Amygdala (tissue), 56 donors: ENCODE data around the gene HDAC7.

Source experiments
- DNase-seq, 56 donors: peaks; one replicate each; lab custom pipeline; 2025; lab: John Stamatoyannopoulos, UW

Gene HDAC7

GRCh38 chr12:47799357-47799955 lies 20.2 kb downstream of the HDAC7 start:
- peak in 40 of 56 donors; percentile 32 to 83 (median 64) for DNase-seq

DNA sequence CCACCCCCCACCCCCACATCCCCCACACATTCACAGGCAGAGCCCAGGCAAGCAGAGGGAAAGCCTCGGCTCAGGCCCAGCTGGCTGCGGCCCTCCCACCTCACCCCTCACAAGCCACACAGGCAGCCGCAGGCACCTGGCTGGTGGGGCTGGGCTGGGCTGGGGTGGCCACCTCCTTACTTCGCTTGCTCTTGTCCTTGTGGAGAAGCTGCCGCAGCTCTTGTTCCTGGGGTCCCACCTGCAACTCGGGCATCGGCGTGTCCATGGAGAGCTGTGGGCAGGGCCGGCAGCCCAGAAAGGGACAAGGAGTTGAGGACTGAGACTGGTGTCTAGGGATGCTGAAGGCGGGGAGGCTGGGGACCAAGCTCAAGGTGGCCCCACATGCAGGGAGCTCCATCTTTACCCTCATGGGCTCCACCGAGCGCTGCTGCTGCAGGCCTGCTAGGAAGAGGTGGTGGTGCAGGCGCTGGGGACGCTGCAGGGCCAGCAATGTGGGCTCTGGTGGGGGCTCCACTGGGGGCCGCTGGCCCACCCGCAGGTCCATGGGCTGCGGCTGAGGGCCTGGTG lies 21.2 kb downstream of the HDAC7 start:
- no peak for DNase-seq

- peak in 15 of 56 donors; percentile 15 to 53 (median 32) for DNase-seq
Observed at GRCh38 chr12:47797441-47797840, 22.3 kb downstream of the HDAC7 start.

GRCh38 chr12:47795814-47796411 lies 23.8 kb downstream of the HDAC7 start:
- no peak for DNase-seq

DNA sequence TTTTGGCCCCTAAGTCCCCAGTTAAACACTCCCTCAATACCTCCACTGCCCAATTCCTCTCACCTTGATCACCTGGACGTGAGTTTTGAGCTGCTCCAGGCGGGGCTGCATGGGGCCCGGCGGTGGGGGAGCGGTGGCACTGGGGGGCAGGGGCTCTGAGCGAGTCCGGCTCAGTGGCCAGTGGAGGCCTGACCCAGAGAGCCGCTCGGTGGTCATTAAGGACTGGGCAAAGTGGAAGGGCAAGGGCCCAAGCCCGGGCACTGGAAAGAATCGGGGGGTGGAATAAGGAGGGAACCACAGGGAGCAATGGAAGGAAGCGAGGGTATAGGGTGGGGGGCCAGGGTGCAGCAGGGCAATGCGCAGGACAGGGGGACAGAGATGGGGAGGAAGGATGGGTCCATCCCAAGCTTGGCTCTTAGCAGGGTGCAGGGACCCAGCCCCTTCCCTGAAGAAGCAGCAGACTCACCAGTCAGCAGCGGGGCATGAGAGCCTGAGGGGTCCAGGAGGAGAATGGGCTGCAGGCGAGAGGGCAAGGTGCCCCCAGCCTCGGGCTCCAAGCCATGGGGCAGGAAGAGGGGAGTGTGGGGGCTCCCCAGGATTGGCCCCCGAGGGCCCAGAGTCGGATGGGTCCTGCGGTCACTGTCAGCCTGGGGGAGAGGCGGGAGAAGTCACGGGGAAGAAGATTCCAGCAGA lies 24.4 kb downstream of the HDAC7 start:
- no peak for DNase-seq

DNA sequence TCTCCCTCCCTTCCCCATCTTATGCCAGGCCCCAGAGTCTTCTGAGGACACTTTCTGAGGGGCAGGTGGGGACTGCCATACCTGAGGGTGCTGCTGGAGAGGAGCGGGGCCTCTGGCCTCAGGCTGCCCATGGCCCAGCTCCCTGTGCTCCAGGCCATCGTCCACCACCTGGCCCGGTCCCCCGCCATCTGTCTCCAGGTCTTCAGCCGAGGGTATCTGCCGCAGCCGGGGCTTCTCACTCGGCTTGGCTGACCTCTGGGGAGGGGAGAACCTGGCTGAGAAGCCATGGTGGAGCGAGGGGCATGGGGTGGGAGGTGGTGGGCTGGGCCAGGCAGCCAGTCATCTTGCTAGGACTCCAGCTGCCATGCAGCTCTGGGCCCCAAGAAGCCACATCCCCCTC lies 25.0 kb downstream of the HDAC7 start:
- DNase-seq: no peak

- no peak for DNase-seq
Observed at GRCh38 chr12:47793015-47793681, 26.6 kb downstream of the HDAC7 start.

DNA sequence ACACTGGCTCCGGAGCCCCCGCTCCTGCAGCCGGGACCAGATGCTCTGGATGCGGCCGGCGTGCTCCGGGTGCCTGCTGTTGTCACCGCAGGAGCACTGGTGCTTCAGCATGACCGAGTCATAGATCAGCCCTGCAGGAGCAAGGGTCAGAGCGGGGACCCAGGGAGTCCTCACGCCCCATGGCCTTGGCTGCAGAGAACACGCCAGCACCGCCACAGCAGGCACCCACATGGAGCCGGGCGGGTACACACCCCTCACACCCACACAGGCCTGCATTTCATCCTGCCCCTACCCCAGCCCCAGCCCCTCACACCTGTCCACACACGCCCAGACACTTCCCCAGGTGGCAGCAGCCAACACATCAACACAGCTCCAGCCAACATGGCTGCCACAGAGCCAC lies 27.8 kb downstream of the HDAC7 start:
- no peak for DNase-seq

- DNase-seq: no peak
Observed at GRCh38 chr12:47791351-47791746, 28.4 kb downstream of the HDAC7 start.

GRCh38 chr12:47790676-47791350 lies 28.9 kb downstream of the HDAC7 start:
- DNase-seq: no peak

GRCh38 chr12:47789712-47790489 lies 29.8 kb downstream of the HDAC7 start:
- no peak for DNase-seq

- DNase-seq: no peak
Observed at GRCh38 chr12:47789141-47789540, 30.6 kb downstream of the HDAC7 start.

GRCh38 chr12:47787596-47788319 lies 31.9 kb downstream of the HDAC7 start:
- DNase-seq: no peak

GRCh38 chr12:47786662-47787280 lies 32.9 kb downstream of the HDAC7 start:
- no peak for DNase-seq

DNA sequence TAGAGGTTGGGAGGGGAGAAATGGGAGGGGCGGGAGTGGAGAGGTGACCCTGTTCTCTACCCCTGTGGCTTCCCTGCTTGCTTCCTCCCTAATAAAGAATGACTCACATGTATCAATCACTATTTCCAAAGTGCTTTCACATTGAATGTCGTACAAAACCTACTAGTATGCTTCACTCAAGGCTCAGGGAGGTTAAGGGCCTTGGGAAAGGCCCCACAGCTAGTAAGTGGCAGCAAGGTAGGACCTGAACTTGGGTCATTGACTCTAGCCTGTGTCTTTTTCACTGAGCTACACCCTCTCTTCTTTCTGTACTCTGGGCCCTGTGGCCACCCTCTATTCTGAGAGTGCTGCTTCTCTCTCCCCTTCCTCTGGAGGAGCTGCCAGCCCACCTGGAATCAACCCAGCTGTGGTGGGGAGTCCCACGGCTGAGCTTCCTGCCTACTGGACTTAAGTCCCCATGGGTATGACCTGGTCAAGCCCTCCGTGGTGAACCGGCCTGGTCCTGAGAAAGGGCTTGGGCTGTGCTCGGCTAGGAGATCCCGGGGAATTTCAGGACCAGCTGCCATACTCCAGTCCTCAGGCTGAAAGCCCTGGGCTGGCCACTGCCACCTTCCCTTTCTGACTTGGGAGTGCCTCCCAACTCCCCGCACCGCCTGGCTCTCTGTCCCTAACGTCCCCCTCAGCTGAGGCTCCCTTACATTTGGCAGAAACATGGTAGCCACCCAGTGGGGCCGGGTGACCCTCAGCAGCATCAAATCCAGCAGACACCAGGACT lies 33.6 kb downstream of the HDAC7 start:
- no peak for DNase-seq

DNA sequence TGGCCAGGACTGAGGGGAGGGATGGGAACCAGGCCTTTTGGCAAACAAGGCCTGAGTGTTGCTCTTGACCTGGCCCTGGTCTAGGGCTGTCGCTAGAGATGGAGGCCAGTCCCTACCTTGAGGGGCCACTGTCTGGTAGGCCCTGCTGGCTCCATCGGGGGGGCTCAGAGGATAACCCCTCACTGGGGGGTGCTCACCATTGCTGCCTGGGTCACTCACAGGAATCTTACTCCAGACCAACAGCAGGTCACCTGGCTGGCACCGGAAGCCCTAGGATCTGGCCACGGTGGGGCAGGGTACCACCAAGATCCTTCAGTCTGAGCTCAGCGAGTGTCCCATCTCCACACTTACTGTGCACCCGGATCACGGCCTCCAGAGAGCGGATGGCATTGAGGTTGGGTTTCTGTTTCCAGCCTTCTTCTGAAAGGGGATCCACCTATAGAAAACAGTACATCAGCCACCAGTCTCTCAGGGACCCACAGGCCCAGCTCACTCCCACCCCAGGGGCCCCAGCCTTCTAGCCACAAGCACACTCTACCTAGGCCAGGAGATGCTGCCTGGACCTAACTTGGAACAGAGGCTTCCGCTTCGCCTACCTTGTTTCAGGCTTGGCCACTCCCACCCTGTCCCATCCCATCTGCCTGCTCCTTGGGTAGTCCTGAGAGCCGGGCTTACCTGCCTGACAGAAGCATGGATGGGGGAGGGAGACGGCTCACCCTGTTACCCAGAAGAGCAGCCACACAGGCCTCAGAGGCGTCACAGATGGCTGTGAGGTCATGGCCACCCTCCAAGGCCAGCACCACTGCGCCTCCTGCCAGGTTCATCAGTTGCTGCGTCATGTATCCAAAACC lies 34.4 kb downstream of the HDAC7 start:
- DNase-seq: no peak
